ENCODE data around the gene TDRD9. TPM values are rescaled to one million over a fixed set of nuclear protein-coding genes. Genes with fewer than 3 reads are reported as not detected.
"Not testable (repeated sequence)": the region's sequence is repeated elsewhere in the genome, so short reads cannot be mapped to it uniquely, and the experiment has no call there.

Gene TDRD9
- total RNA-seq, result 2.5 TPM

- peaks cover 47% of the 10 kb centered on the region for H3K4me1 ChIP-seq (ENCODE audit: insufficient read depth, low read length)
- no peaks in the 10 kb centered on the region for H3K9me3 ChIP-seq (ENCODE audit: low read depth, low read length)
- H3K27me3 ChIP-seq (ENCODE audit: insufficient read depth, low read length), result no peaks in the 10 kb centered on the region
- H3K4me3 ChIP-seq (ENCODE audit: low read length), result no peak within 1 kb of the TSS
These were observed at the start of gene TDRD9 for GRCh38 chr14:103928011-103928890. Gene TDRD9 (plus strand): TSS chr14:103928456. CDS start chr14:103928510, 54 bp downstream.

- Histone ChIP-seq H3K4me3 (ENCODE audit: low read length) (no peak overlapping the region), H3K27me3 (ENCODE audit: insufficient read depth, low read length) (no peaks in the 10 kb centered on the region), H3K9me3 (ENCODE audit: low read depth, low read length) (no peaks in the 10 kb centered on the region), H3K4me1 (ENCODE audit: insufficient read depth, low read length) (peaks cover 15% of the 10 kb centered on the region)
These were observed 49.1 kb upstream of the TDRD9 start for GRCh38 chr14:103879118-103879569.

- Histone ChIP-seq H3K4me3 (ENCODE audit: low read length) (no peak overlapping the region), H3K9me3 (ENCODE audit: low read depth, low read length) (no peaks in the 10 kb centered on the region), H3K27me3 (ENCODE audit: insufficient read depth, low read length) (no peaks in the 10 kb centered on the region), H3K4me1 (ENCODE audit: insufficient read depth, low read length) (peaks cover 15% of the 10 kb centered on the region)
These were observed 48.5 kb upstream of the TDRD9 start for GRCh38 chr14:103879570-103880347.

- H3K9me3 ChIP-seq (ENCODE audit: low read depth, low read length), result no peaks in the 10 kb centered on the region
- no peak overlapping the region for H3K4me3 ChIP-seq (ENCODE audit: low read length)
- no peaks in the 10 kb centered on the region for H3K27me3 ChIP-seq (ENCODE audit: insufficient read depth, low read length)
- H3K4me1 ChIP-seq (ENCODE audit: insufficient read depth, low read length), result peaks cover 15% of the 10 kb centered on the region
These were observed 47.6 kb upstream of the TDRD9 start for GRCh38 chr14:103880348-103881267.

- Histone ChIP-seq H3K4me3 (ENCODE audit: low read length) (no peak overlapping the region), H3K9me3 (ENCODE audit: low read depth, low read length) (no peaks in the 10 kb centered on the region), H3K4me1 (ENCODE audit: insufficient read depth, low read length) (peaks cover 15% of the 10 kb centered on the region), H3K27me3 (ENCODE audit: insufficient read depth, low read length) (no peaks in the 10 kb centered on the region)
These were observed 46.7 kb upstream of the TDRD9 start for GRCh38 chr14:103881268-103882201.

- Histone ChIP-seq H3K9me3 (ENCODE audit: low read depth, low read length) (no peaks in the 10 kb centered on the region), H3K4me3 (ENCODE audit: low read length) (no peak overlapping the region), H3K4me1 (ENCODE audit: insufficient read depth, low read length) (peaks cover 15% of the 10 kb centered on the region), H3K27me3 (ENCODE audit: insufficient read depth, low read length) (no peaks in the 10 kb centered on the region)
These were observed 45.6 kb upstream of the TDRD9 start for GRCh38 chr14:103882503-103883262.

GRCh38 chr14:103883263-103883523, 45.1 kb upstream of the TDRD9 start:
- H3K4me1 ChIP-seq (ENCODE audit: insufficient read depth, low read length), result peaks cover 15% of the 10 kb centered on the region
- no peak overlapping the region for H3K4me3 ChIP-seq (ENCODE audit: low read length)
- H3K27me3 ChIP-seq (ENCODE audit: insufficient read depth, low read length), result no peaks in the 10 kb centered on the region
- H3K9me3 ChIP-seq (ENCODE audit: low read depth, low read length), result no peaks in the 10 kb centered on the region

GRCh38 chr14:103884854-103885253, 43.4 kb upstream of the TDRD9 start:
- Histone ChIP-seq H3K27me3 (ENCODE audit: insufficient read depth, low read length) (no peaks in the 10 kb centered on the region), H3K4me3 (ENCODE audit: low read length) (no peak overlapping the region), H3K4me1 (ENCODE audit: insufficient read depth, low read length) (peaks cover 11% of the 10 kb centered on the region), H3K9me3 (ENCODE audit: low read depth, low read length) (no peaks in the 10 kb centered on the region)

- Histone ChIP-seq H3K4me1 (ENCODE audit: insufficient read depth, low read length) (peaks cover 4% of the 10 kb centered on the region), H3K27me3 (ENCODE audit: insufficient read depth, low read length) (no peaks in the 10 kb centered on the region), H3K4me3 (ENCODE audit: low read length) (no peak overlapping the region), H3K9me3 (ENCODE audit: low read depth, low read length) (no peaks in the 10 kb centered on the region)
These were observed 42.7 kb upstream of the TDRD9 start for GRCh38 chr14:103885509-103885932.

GRCh38 chr14:103886304-103887169, 41.7 kb upstream of the TDRD9 start:
- Histone ChIP-seq H3K4me3 (ENCODE audit: low read length) (no peak overlapping the region), H3K4me1 (ENCODE audit: insufficient read depth, low read length) (no peaks in the 10 kb centered on the region), H3K9me3 (ENCODE audit: low read depth, low read length) (no peaks in the 10 kb centered on the region), H3K27me3 (ENCODE audit: insufficient read depth, low read length) (no peaks in the 10 kb centered on the region)

- H3K4me3 ChIP-seq (ENCODE audit: low read length), result no peak overlapping the region
- no peaks in the 10 kb centered on the region for H3K27me3 ChIP-seq (ENCODE audit: insufficient read depth, low read length)
- no peaks in the 10 kb centered on the region for H3K4me1 ChIP-seq (ENCODE audit: insufficient read depth, low read length)
- H3K9me3 ChIP-seq (ENCODE audit: low read depth, low read length), result no peaks in the 10 kb centered on the region
These were observed 41.1 kb upstream of the TDRD9 start for GRCh38 chr14:103887170-103887501.

GRCh38 chr14:103887557-103888115, 40.6 kb upstream of the TDRD9 start:
- no peak overlapping the region for H3K4me3 ChIP-seq (ENCODE audit: low read length)
- no peaks in the 10 kb centered on the region for H3K9me3 ChIP-seq (ENCODE audit: low read depth, low read length)
- H3K27me3 ChIP-seq (ENCODE audit: insufficient read depth, low read length), result no peaks in the 10 kb centered on the region
- H3K4me1 ChIP-seq (ENCODE audit: insufficient read depth, low read length), result no peaks in the 10 kb centered on the region

GRCh38 chr14:103889002-103889312, 39.3 kb upstream of the TDRD9 start:
- H3K9me3 ChIP-seq (ENCODE audit: low read depth, low read length); H3K4me1 ChIP-seq (ENCODE audit: insufficient read depth, low read length); H3K27me3 ChIP-seq (ENCODE audit: insufficient read depth, low read length); H3K4me3 ChIP-seq (ENCODE audit: low read length): not testable (repeated sequence)

Data from mononuclear cell (primary cell).